Karpas-422 (cell line): ENCODE data around the gene REV3L. TPM values are rescaled to one million over a fixed set of nuclear protein-coding genes. Genes with fewer than 3 reads are reported as not detected.
"Not testable (repeated sequence)": the region's sequence is repeated elsewhere in the genome, so short reads cannot be mapped to it uniquely, and the experiment has no call there.

ENCODE experiments used
- DNase-seq: peaks from one replicate; pipeline ENCODE4 v3.0.0-alpha.2; 2015
- H2AFZ ChIP-seq: fragments of 200-600 bp; sonication (generic); 2 replicates; pipeline ENCODE4 v1.6.1; 2014; ENCODE audit warnings: antibody characterized with exemption, low read length, mixed read lengths
- H3K27ac ChIP-seq: fragments of 200-600 bp; sonication (generic); 2 replicates; pipeline ENCODE4 v1.5.1; 2014; ENCODE audit warnings: mild to moderate bottlenecking, low read length, moderate library complexity
- H3K27me3 ChIP-seq: fragments of 200-600 bp; sonication (generic); 2 replicates; pipeline ENCODE4 v1.6.1; 2014; ENCODE audit warnings: low read length, mixed read lengths
- H3K36me3 ChIP-seq: fragments of 200-600 bp; sonication (generic); 2 replicates; pipeline ENCODE4 v1.6.1; 2014; ENCODE audit warnings: low read length, mixed read lengths; ENCODE audit not compliant: insufficient read depth
- H3K4me1 ChIP-seq: fragments of 200-600 bp; sonication (generic); 2 replicates; pipeline ENCODE4 v1.6.1; 2014; ENCODE audit warnings: mild to moderate bottlenecking, low read length, mixed read lengths
- H3K4me2 ChIP-seq: fragments of 200-600 bp; sonication (generic); 2 replicates; pipeline ENCODE4 v1.6.1; 2014; ENCODE audit warnings: low read length, low read depth, mild to moderate bottlenecking; ENCODE audit not compliant: poor library complexity, severe bottlenecking
- H3K4me3 ChIP-seq: fragments of 200-600 bp; sonication (generic); 2 replicates; pipeline ENCODE4 v1.5.1; 2014; ENCODE audit warnings: mild to moderate bottlenecking, antibody characterized with exemption, low read length, mixed read lengths
- H3K79me2 ChIP-seq: fragments of 200-600 bp; sonication (generic); 2 replicates; pipeline ENCODE4 v1.6.1; 2014; ENCODE audit warnings: mild to moderate bottlenecking, low read length, mixed read lengths
- H3K9ac ChIP-seq: fragments of 200-600 bp; sonication (generic); 2 replicates; pipeline ENCODE4 v1.6.0; 2014; ENCODE audit warnings: low read length
- H3K9me2 ChIP-seq: fragments of 200-600 bp; sonication (generic), shearing (Covaris generic); replicated peaks from 2 replicates; pipeline ENCODE4 v1.6.0; 2014; ENCODE audit warnings: mild to moderate bottlenecking, low read length, moderate library complexity; ENCODE audit not compliant: insufficient read depth
- H3K9me3 ChIP-seq: fragments of 300-700, 200-600 bp; sonication (generic); 2 replicates; pipeline ENCODE4 v1.6.1; 2014; ENCODE audit warnings: low read length, mixed read lengths
- H4K20me1 ChIP-seq: fragments of 200-600 bp; sonication (generic); 2 replicates; pipeline ENCODE4 v1.6.1; 2014; ENCODE audit warnings: mild to moderate bottlenecking, antibody characterized with exemption, low read length, low read depth; ENCODE audit not compliant: insufficient read depth
- total RNA-seq: library from RNA; depleted of rRNA; stranded (reverse); fragments of >200 nt; shearing (Covaris generic); gene quantifications from 2 replicates; pipeline ENCODE4 v1.2.3, GENCODE V29; 2014; ENCODE audit warnings: low replicate concordance

Gene REV3L
- total RNA-seq, 1 experiment from 2014 or later: 64.4 TPM

GRCh38 chr6:111505498-111505897, 22.5 kb upstream of the REV3L start:
- not testable (repeated sequence) for DNase-seq, H3K9me2 ChIP-seq, H3K4me1 ChIP-seq, H3K79me2 ChIP-seq, H3K9ac ChIP-seq, H3K4me3 ChIP-seq, H2AFZ ChIP-seq, H3K4me2 ChIP-seq, H3K36me3 ChIP-seq, H3K9me3 ChIP-seq, H3K27ac ChIP-seq, H3K27me3 ChIP-seq, H4K20me1 ChIP-seq

DNA sequence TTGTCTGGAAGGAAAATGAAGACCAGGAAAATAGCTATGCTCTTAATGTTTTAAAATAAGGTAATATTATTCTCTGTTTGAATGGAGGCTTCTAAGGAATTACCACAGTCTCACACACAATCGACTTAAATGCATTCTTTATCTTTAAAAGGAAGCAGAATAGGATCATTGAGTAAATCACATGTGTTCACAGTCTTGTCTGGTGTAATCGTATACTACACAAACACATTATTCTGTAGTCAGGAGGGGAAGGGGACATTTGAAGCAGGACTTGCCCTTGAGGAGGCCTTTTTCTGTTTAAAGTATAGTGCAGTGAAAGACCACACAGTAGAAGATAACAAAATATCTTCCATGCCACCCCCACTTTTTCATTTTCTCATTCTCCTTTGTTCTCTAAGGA, 20.6 kb upstream of the REV3L start:
- Histone ChIP-seq H3K4me3 (no peak overlapping the region), H3K4me1 (no peaks in the 10 kb centered on the region), H3K4me2 (no peak overlapping the region), H3K27me3 (no peaks in the 10 kb centered on the region), H3K36me3 (no peaks in the 10 kb centered on the region), H3K9ac (no peak overlapping the region), H4K20me1 (peaks cover 5% of the 10 kb centered on the region; the same call in 1 of the 2 replicates), H3K9me3 (no peaks in the 10 kb centered on the region), H3K27ac (no peak overlapping the region), H2AFZ (no peak overlapping the region), H3K9me2 (no peaks in the 10 kb centered on the region), H3K79me2 (0 out of 2 replicates have a peak, but pooled peaks cover 5% of the 10 kb centered on the region)
- DNase-seq: no peak

DNA sequence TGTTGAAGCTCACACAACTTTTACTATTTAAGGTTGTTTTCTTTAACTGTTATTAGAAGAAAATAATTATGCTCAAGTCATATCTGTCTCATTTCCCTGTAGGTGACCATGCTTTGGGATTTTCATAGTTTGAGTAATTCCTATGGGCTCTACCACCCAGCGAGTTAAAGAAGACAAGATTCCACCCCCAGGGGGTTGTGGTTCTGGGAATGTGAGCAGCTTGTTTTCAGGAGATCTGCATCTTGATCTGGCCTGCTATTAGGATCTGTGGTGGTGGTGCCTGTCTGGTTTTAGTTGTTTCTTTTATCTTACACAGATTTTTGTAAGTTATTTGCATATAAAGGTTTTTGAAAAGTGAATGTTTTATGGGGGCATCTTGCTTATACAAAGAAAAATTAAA, 20.2 kb upstream of the REV3L start:
- Histone ChIP-seq H3K79me2 (0 out of 2 replicates have a peak, but pooled peaks cover 5% of the 10 kb centered on the region), H3K4me3 (no peak overlapping the region), H3K27ac (no peak overlapping the region), H2AFZ (no peak overlapping the region), H3K9me3 (no peaks in the 10 kb centered on the region), H3K4me2 (no peak overlapping the region), H4K20me1 (peaks cover 9% of the 10 kb centered on the region; the same call in 1 of the 2 replicates), H3K4me1 (no peaks in the 10 kb centered on the region), H3K9ac (no peak overlapping the region), H3K36me3 (no peaks in the 10 kb centered on the region), H3K27me3 (no peaks in the 10 kb centered on the region), H3K9me2 (no peaks in the 10 kb centered on the region)
- no peak for DNase-seq

GRCh38 chr6:111502154-111502553, 19.1 kb upstream of the REV3L start:
- H2AFZ ChIP-seq: no peak overlapping the region
- H3K27ac ChIP-seq: no peak overlapping the region
- peaks cover 8% of the 10 kb centered on the region; the same call in 1 of the 2 replicates for H3K79me2 ChIP-seq
- H3K27me3 ChIP-seq: no peaks in the 10 kb centered on the region
- no peak overlapping the region for H3K4me2 ChIP-seq
- no peaks in the 10 kb centered on the region for H3K9me3 ChIP-seq
- no peaks in the 10 kb centered on the region for H3K9me2 ChIP-seq
- H3K4me1 ChIP-seq: no peaks in the 10 kb centered on the region
- no peak for DNase-seq
- no peak overlapping the region for H3K9ac ChIP-seq
- H3K4me3 ChIP-seq: no peak overlapping the region
- H3K36me3 ChIP-seq: no peaks in the 10 kb centered on the region
- peaks cover 9% of the 10 kb centered on the region; the same call in 1 of the 2 replicates for H4K20me1 ChIP-seq

DNA sequence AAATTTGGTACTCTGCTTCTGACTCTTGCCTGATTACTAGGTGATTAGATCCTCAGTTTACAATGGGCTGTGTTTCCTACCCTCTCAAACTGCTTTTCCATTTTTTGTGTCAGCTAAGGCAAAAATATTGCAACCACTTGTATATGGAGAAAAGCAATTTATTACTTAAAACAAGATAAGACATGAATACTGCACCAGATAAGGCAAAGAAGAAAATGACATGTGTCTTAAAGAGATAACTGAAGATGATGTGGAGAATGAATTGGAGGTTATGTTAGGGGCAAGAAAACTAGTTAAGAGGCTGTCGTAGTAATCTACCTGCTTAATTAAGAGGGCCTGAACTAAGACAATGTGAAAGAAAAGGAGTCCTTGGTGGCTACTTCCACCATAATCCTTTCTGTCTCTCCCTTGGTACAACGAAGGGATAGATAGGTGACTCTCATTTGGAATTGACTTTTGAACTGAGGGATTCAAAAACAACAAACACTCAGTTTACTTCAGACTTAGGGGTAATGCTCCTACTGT, 16.3 kb upstream of the REV3L start:
- Histone ChIP-seq H3K36me3 (no peaks in the 10 kb centered on the region), H3K27ac (no peak overlapping the region), H3K9ac (no peak overlapping the region), H2AFZ (no peak overlapping the region), H4K20me1 (peaks cover 9% of the 10 kb centered on the region; the same call in 1 of the 2 replicates), H3K4me2 (no peak overlapping the region), H3K4me3 (no peak overlapping the region), H3K79me2 (peaks cover 22% of the 10 kb centered on the region), H3K9me3 (no peaks in the 10 kb centered on the region), H3K4me1 (peaks cover 20% of the 10 kb centered on the region), H3K9me2 (no peaks in the 10 kb centered on the region), H3K27me3 (no peaks in the 10 kb centered on the region)
- DNase-seq: no peak

DNA sequence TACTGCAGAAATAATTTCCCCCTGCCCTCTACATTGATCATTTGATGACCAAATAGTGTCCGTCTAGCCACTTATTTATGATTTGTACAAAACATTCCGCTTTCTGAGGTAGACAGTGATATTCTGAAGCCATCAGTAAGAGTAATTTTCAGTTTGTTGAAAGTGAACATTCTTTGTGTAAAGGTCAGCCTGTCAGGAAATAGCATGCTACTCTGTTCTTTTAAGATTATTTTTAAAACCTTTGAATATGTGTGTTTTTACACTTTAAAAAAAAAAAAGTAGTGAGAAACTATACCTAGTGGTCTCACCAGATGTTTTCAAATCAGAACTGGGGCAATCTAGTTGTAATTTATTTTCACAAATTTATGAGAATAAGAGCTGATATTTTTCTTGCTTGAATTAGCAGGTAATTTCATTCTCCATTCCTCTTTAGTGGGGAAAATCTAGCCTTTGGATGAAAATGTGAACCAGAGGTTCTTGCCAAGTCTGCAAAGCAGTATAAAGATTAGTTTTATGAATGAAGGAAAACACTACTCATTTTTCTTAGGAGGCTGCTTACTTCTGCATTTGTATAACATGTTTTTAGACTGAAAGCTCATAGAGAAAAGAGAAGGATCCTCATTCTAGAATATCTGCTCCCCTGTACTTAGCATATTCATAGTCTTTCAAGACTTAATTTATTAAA, 12.1 kb upstream of the REV3L start:
- peaks cover 20% of the 10 kb centered on the region for H3K4me1 ChIP-seq
- peak overlapping the region; percentile 14; the same call in 1 of the 2 replicates for H3K9ac ChIP-seq
- H3K9me2 ChIP-seq: no peaks in the 10 kb centered on the region
- H3K9me3 ChIP-seq: no peaks in the 10 kb centered on the region
- H3K4me2 ChIP-seq: peak overlapping the region; percentile 62
- no peaks in the 10 kb centered on the region for H3K36me3 ChIP-seq
- H4K20me1 ChIP-seq: peaks cover 9% of the 10 kb centered on the region; the same call in 1 of the 2 replicates
- H2AFZ ChIP-seq: no peak overlapping the region
- H3K4me3 ChIP-seq: 0 out of 2 replicates have a peak overlapping the region, but pooled peaks have one; percentile 36
- H3K27me3 ChIP-seq: no peaks in the 10 kb centered on the region
- DNase-seq: peak; percentile 45
- peaks cover 34% of the 10 kb centered on the region for H3K79me2 ChIP-seq
- H3K27ac ChIP-seq: peak overlapping the region; percentile 21

DNA sequence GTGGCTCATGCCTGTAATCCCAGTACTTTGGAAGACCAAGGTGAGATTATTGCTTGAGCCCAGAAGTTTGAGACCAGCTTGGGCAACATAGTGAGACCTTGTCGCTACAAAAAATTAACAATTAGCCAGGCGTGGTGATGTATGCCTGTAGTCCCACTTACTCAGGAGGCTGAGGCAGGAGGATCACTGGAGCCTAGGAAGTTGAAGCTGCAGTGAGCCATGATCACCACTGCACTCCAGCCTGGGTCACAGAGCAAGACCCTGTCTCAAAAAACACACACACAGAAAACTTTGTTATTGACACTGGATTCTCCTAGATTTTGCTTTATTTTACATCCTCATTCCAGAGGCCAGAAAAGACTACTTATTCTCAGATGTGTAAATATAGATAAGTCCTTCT, 9.5 kb upstream of the REV3L start:
- DNase-seq: no peak
- no peaks in the 10 kb centered on the region for H3K27me3 ChIP-seq
- no peaks in the 10 kb centered on the region for H4K20me1 ChIP-seq
- H3K9ac ChIP-seq: no peak overlapping the region
- no peak overlapping the region for H3K4me3 ChIP-seq
- H3K4me1 ChIP-seq: peaks cover 21% of the 10 kb centered on the region
- H3K9me2 ChIP-seq: no peaks in the 10 kb centered on the region
- H3K27ac ChIP-seq: no peak overlapping the region
- no peaks in the 10 kb centered on the region for H3K36me3 ChIP-seq
- peaks cover 52% of the 10 kb centered on the region for H3K79me2 ChIP-seq
- H3K9me3 ChIP-seq: no peaks in the 10 kb centered on the region
- no peak overlapping the region for H3K4me2 ChIP-seq
- no peak overlapping the region for H2AFZ ChIP-seq

- Histone ChIP-seq H2AFZ (no peak overlapping the region), H3K36me3 (0 out of 2 replicates have a peak, but pooled peaks cover 7% of the 10 kb centered on the region), H3K9me3 (no peaks in the 10 kb centered on the region; the same call in 1 of the 2 replicates), H3K27me3 (no peaks in the 10 kb centered on the region), H3K9ac (no peak overlapping the region), H3K4me2 (no peak overlapping the region), H4K20me1 (no peaks in the 10 kb centered on the region), H3K4me1 (peaks cover 13% of the 10 kb centered on the region), H3K9me2 (no peaks in the 10 kb centered on the region), H3K27ac (no peak overlapping the region), H3K4me3 (no peak overlapping the region), H3K79me2 (peaks cover 62% of the 10 kb centered on the region)
- no peak for DNase-seq
These were observed 7.0 kb upstream of the REV3L start for GRCh38 chr6:111490067-111490466.
